A673 (cell line): ENCODE results near the gene SPAG9.

Source experiments
- EZH2 ChIP-seq: fragments of 200-600 bp; sonication (generic); IDR thresholded peaks from 2 replicates; pipeline ENCODE4 v1.6.1; 2017; ENCODE audit warnings: borderline replicate concordance, low read depth, mild to moderate bottlenecking, mixed read lengths, antibody characterized with exemption, low read length; ENCODE audit not compliant: poor library complexity, severe bottlenecking
- TF ChIP-seq, protein P1 (sequence below): fragments of 300-800, 200-600 bp; sonication (generic); conservative IDR thresholded peaks from 2 replicates; pipeline ENCODE4 v1.5.1; 2017; ENCODE audit warnings: low read depth, mild to moderate bottlenecking, antibody characterized with exemption, low read length, moderate library complexity, mixed read lengths

GRCh38 chr17:51153210-51154072, 32.8 kb upstream of the SPAG9 start, which contains the start of gene NME1:
- TF ChIP-seq, protein P1, sequence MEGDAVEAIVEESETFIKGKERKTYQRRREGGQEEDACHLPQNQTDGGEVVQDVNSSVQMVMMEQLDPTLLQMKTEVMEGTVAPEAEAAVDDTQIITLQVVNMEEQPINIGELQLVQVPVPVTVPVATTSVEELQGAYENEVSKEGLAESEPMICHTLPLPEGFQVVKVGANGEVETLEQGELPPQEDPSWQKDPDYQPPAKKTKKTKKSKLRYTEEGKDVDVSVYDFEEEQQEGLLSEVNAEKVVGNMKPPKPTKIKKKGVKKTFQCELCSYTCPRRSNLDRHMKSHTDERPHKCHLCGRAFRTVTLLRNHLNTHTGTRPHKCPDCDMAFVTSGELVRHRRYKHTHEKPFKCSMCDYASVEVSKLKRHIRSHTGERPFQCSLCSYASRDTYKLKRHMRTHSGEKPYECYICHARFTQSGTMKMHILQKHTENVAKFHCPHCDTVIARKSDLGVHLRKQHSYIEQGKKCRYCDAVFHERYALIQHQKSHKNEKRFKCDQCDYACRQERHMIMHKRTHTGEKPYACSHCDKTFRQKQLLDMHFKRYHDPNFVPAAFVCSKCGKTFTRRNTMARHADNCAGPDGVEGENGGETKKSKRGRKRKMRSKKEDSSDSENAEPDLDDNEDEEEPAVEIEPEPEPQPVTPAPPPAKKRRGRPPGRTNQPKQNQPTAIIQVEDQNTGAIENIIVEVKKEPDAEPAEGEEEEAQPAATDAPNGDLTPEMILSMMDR: peak; percentile 92
- TF ChIP-seq EZH2: no peak
